Measurements from ENCODE around the gene RPL23. TPM values are rescaled to one million over a fixed set of nuclear protein-coding genes. Genes with fewer than 3 reads are reported as not detected.

Gene RPL23
- total and polyA plus RNA-seq, 10 of the 15 experiments (the other 5 are each of a cell fraction or from before 2014, with no cell fraction given) = 2,200 to 4,821 (median 3,043) TPM

GRCh38 chr17:38869526-38870258 lies 16.2 kb upstream of the RPL23 start, which contains the start of gene LASP1 (continued):
- TF ChIP-seq NR2F1 (conservative IDR thresholded peaks at IDR 0.05) (no peak; the same call in 1 of the 2 replicates), RUNX3 (IDR thresholded peaks at IDR 0.05; ENCODE audit: low read length) (no peak; the same call in 1 of the 2 replicates), ZNF622 (IDR thresholded peaks at IDR 0.05) (no peak), TBL1XR1 (IDR thresholded peaks at IDR 0.05; ENCODE audit: low read depth, low read length) (peak; percentile 66; the same call in 1 of the 2 replicates), SREBF1 (IDR thresholded peaks at IDR 0.05; ENCODE audit: low read length) (no peak), MLLT1 (IDR thresholded peaks at IDR 0.05) (no peak), HDGF (IDR thresholded peaks at IDR 0.05) (peak; percentile 20; the same call in 1 of the 2 replicates), SKIL (IDR thresholded peaks at IDR 0.05; ENCODE audit: low read depth, poor library complexity, severe bottlenecking) (no peak), RBBP5 (conservative IDR thresholded peaks at IDR 0.05) (no peak), GATAD2B (conservative IDR thresholded peaks at IDR 0.05; ENCODE audit: low read depth) (peak; percentile 77), RELA (IDR thresholded peaks at IDR 0.05; ENCODE audit: borderline replicate concordance, partially characterized antibody) (no peak), HCFC1 (IDR thresholded peaks at IDR 0.05; ENCODE audit: low read length) (peak; percentile 16; the same call in 1 of the 2 replicates), CEBPB (IDR thresholded peaks at IDR 0.05; ENCODE audit: borderline replicate concordance in 1 of 2, low read depth in 2 of 2, low read length in 2 of 2) (no peak), ZNF274 (IDR thresholded peaks at IDR 0.05; ENCODE audit: insufficient read depth, insufficient read length) (no peak), ZBED1 (IDR thresholded peaks at IDR 0.05; ENCODE audit: borderline replicate concordance) (no peak), NFIC (IDR thresholded peaks at IDR 0.05; ENCODE audit: low read depth, low read length) (no peak), ZNF384 (IDR thresholded peaks at IDR 0.05; ENCODE audit: borderline replicate concordance, low read depth, low read length) (no peak)
- TF ChIP-seq, protein P1, sequence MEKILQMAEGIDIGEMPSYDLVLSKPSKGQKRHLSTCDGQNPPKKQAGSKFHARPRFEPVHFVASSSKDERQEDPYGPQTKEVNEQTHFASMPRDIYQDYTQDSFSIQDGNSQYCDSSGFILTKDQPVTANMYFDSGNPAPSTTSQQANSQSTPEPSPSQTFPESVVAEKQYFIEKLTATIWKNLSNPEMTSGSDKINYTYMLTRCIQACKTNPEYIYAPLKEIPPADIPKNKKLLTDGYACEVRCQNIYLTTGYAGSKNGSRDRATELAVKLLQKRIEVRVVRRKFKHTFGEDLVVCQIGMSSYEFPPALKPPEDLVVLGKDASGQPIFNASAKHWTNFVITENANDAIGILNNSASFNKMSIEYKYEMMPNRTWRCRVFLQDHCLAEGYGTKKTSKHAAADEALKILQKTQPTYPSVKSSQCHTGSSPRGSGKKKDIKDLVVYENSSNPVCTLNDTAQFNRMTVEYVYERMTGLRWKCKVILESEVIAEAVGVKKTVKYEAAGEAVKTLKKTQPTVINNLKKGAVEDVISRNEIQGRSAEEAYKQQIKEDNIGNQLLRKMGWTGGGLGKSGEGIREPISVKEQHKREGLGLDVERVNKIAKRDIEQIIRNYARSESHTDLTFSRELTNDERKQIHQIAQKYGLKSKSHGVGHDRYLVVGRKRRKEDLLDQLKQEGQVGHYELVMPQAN (conservative IDR thresholded peaks at IDR 0.05) = peak; percentile 2
- TF ChIP-seq, protein P2, sequence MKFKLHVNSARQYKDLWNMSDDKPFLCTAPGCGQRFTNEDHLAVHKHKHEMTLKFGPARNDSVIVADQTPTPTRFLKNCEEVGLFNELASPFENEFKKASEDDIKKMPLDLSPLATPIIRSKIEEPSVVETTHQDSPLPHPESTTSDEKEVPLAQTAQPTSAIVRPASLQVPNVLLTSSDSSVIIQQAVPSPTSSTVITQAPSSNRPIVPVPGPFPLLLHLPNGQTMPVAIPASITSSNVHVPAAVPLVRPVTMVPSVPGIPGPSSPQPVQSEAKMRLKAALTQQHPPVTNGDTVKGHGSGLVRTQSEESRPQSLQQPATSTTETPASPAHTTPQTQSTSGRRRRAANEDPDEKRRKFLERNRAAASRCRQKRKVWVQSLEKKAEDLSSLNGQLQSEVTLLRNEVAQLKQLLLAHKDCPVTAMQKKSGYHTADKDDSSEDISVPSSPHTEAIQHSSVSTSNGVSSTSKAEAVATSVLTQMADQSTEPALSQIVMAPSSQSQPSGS (IDR thresholded peaks at IDR 0.05; ENCODE audit: low read length) = no peak
- TF ChIP-seq, protein P3, sequence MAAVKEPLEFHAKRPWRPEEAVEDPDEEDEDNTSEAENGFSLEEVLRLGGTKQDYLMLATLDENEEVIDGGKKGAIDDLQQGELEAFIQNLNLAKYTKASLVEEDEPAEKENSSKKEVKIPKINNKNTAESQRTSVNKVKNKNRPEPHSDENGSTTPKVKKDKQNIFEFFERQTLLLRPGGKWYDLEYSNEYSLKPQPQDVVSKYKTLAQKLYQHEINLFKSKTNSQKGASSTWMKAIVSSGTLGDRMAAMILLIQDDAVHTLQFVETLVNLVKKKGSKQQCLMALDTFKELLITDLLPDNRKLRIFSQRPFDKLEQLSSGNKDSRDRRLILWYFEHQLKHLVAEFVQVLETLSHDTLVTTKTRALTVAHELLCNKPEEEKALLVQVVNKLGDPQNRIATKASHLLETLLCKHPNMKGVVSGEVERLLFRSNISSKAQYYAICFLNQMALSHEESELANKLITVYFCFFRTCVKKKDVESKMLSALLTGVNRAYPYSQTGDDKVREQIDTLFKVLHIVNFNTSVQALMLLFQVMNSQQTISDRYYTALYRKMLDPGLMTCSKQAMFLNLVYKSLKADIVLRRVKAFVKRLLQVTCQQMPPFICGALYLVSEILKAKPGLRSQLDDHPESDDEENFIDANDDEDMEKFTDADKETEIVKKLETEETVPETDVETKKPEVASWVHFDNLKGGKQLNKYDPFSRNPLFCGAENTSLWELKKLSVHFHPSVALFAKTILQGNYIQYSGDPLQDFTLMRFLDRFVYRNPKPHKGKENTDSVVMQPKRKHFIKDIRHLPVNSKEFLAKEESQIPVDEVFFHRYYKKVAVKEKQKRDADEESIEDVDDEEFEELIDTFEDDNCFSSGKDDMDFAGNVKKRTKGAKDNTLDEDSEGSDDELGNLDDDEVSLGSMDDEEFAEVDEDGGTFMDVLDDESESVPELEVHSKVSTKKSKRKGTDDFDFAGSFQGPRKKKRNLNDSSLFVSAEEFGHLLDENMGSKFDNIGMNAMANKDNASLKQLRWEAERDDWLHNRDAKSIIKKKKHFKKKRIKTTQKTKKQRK (IDR thresholded peaks at IDR 0.05; ENCODE audit: low read depth, low read length) = no peak

All from GM12878 (cell line).